ENCODE results near the gene TMEM127.

DNA sequence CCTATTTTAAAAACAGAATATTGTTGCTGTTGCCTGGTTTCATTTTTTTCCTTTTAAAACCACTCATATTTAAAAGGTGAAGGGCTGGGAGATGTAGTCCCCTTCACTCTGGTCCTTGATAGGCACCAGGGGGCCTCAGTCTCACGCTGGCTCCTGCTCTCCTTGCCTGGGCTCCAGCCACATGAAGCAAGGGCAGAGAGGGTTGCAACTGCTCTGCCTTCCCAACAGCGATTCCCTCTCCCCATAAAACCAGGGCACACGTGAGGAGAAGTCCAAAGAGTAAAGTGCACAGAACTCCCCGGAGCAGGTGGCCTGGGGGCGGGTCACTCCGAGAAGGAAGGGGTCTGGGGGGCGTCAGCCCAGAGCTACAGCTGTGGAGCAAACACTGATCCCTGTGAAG is 12.8 kb downstream of the TMEM127 start:
- TF ChIP-seq, protein P1, sequence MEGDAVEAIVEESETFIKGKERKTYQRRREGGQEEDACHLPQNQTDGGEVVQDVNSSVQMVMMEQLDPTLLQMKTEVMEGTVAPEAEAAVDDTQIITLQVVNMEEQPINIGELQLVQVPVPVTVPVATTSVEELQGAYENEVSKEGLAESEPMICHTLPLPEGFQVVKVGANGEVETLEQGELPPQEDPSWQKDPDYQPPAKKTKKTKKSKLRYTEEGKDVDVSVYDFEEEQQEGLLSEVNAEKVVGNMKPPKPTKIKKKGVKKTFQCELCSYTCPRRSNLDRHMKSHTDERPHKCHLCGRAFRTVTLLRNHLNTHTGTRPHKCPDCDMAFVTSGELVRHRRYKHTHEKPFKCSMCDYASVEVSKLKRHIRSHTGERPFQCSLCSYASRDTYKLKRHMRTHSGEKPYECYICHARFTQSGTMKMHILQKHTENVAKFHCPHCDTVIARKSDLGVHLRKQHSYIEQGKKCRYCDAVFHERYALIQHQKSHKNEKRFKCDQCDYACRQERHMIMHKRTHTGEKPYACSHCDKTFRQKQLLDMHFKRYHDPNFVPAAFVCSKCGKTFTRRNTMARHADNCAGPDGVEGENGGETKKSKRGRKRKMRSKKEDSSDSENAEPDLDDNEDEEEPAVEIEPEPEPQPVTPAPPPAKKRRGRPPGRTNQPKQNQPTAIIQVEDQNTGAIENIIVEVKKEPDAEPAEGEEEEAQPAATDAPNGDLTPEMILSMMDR (IDR thresholded peaks at IDR 0.05): no peak
- no peak for TF ChIP-seq POLR2A (IDR thresholded peaks at IDR 0.05)
